ENCODE measurements around the gene ATP6V0A4.
"Not testable (repeated sequence)": the region's sequence is repeated elsewhere in the genome, so short reads cannot be mapped to it uniquely, and the experiment has no call there.

Gene ATP6V0A4

DNA sequence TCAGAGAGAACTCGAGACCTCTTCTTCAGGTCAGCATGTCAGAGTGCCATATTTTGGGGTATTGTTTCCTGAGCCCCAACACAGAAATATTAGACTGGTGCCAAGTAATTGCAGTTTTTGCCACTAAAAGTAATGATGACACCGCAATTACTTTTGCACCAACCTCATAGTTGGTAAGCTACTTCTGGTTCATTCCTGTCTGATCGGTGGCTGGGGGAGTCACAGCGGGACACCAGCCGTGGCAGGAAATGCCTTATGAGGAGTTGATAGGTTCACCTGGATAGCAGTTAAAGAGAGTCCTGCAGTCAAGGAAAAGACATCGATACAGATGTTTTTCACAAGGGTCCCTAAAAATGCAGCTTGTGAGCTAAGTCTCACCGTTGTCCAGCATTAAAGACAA, 23.9 kb upstream of the ATP6V0A4 start:
- TF ChIP-seq ZNF274 (IDR thresholded peaks at IDR 0.05; ENCODE audit: low read depth, low read length): no peak
- no peak overlapping the region for H3K4me3 ChIP-seq (ENCODE audit: low read length)

DNA sequence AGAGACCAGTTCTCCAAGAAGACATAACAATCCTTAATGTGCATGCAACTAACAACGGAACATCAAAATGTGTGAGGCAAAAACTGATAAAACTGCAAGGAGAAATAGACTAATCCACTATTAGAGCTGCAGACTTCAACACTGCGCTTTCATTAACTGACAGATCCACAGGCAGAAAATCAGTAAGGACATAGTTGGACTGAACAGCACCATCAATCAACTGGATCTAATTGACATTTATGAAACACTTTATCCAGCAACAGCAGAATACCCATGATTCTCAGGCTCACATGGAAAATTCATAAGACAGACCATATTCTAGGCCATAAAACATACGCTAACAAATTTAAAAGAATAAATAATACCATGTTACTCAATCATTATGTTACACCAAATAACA, 21.6 kb upstream of the ATP6V0A4 start:
- no peak overlapping the region for H3K4me3 ChIP-seq (ENCODE audit: low read length)
- no peak for TF ChIP-seq ZNF274 (IDR thresholded peaks at IDR 0.05; ENCODE audit: low read depth, low read length)

DNA sequence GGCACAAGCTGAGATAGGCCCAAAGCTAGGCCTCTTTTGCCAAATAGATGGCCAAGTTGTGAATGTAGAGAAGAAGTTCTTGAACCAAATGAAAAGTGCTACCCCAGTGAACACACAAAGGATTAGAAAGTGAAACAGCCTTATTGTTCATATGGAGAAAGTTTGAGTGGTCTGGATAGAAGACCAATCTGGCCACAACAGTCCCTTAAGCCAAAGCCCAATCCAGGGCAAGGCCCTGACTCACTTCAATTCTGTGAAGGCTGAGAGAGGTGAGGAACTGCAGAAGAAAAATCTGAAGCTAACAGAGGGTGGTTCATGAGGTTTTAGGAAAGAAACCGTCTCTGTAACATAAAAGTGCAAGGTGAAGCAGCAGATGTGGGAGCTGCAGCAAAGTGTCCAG, 18.7 kb upstream of the ATP6V0A4 start:
- no peak for TF ChIP-seq ZNF274 (IDR thresholded peaks at IDR 0.05; ENCODE audit: low read depth, low read length)
- H3K4me3 ChIP-seq (ENCODE audit: low read length): no peak overlapping the region

DNA sequence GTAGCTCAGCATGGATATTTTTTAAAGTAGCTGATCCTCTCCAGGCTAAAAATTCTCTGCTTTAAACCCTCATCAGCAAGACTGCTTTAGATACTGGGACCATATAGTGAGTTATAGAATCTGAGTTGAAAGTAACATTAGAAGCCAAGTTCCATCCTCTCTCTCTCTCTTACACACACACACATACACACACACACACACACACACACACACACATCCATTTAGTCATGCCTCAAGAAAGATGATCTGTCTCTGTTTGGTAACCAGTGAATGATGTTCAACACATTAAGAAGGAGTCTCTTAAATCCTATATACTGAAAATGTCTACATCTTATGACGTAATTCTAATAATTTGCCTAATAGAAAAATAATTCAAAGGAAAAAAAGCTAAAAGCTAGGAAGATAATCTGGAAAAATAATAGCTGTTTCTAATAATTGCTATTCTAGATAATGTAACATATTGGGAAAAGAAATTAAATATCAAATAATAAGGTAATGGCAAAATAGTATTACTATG, 16.9 kb upstream of the ATP6V0A4 start:
- TF ChIP-seq ZNF274 (IDR thresholded peaks at IDR 0.05; ENCODE audit: low read depth, low read length): no peak

DNA sequence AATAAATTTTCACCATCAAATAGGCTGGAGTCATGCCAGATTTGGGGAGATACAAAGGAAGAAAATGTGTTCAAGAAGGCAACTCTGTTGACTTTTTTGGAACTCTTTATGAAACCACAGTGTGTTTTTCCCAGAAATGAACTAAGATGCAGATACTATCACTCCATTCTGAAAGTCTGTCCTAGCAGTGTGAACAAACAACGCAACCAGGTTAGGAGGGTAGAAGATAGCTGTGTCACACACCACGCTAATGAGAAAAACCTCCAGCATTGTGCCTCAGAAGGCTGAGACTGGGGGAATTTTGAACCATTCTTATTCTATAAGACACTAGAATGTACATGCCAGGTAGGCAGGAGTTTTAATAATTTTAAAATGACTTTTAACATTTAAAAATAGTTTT, 15.9 kb upstream of the ATP6V0A4 start:
- no peak for TF ChIP-seq ZNF274 (IDR thresholded peaks at IDR 0.05; ENCODE audit: low read depth, low read length)
- H3K4me3 ChIP-seq (ENCODE audit: low read length): no peak overlapping the region

More for the DNA sequence above, 16.9 kb upstream of the ATP6V0A4 start:
- H3K4me3 ChIP-seq (ENCODE audit: low read length): no peak overlapping the region

DNA sequence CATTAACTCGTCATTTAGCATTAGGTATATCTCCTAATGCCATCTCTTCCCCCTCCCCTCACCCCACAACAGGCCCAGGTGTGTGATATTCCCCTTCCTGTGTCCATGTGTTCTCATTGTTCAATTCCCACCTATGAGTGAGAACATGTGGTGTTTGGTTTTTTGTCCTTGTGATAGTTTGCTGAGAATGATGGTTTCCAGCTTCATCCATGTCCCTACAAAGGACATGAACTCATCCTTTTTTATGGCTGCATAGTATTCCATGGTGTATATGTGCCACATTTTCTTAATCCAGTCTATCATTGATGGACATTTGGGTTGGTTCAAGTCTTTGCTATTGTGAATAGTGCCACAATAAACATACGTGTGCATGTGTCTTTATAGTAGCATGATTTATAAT, 13.3 kb upstream of the ATP6V0A4 start:
- H3K4me3 ChIP-seq (ENCODE audit: low read length): not testable (repeated sequence)

DNA sequence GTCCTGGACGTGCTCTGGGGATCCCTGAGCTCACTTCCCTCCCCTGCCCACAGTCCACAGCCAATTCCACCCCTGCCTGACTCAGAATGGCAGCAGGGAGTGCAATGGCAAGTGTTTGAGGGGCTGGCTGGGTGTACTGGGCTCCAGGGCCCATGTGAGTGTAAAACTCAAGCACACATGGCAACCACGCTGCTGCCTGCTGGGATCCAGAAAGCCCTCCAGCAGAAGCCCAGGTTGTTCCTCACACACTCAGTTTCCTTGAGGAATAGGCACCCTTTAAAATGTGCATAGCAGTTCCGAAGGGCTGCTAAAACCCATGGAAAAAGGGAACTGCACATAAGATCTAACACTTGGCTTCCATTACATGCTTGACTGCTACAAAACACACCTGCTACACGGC, 11.3 kb upstream of the ATP6V0A4 start:
- TF ChIP-seq ZNF274 (IDR thresholded peaks at IDR 0.05; ENCODE audit: low read depth, low read length): no peak
- no peak overlapping the region for H3K4me3 ChIP-seq (ENCODE audit: low read length)

DNA sequence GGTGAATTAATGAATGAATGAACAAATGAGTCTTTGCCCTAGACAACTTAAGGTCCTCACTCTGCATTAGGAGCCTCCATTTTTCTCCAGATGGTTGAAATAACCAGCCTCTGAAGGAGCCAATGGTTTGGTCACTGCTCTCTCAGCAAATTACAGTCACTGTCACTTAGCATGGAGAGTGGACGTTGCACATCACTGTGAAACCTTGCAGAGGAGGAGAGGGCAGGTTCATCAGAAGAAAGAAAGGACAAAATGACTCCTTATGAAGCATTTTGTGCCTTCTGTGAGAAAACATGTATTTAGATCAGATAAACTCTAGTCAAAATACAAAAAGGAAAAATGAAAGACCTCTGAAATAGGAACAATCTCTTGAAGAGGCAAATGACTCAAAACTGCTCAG, 6.6 kb upstream of the ATP6V0A4 start:
- no peak for TF ChIP-seq ZNF274 (IDR thresholded peaks at IDR 0.05; ENCODE audit: low read depth, low read length)
- H3K4me3 ChIP-seq (ENCODE audit: low read length): no peak overlapping the region

DNA sequence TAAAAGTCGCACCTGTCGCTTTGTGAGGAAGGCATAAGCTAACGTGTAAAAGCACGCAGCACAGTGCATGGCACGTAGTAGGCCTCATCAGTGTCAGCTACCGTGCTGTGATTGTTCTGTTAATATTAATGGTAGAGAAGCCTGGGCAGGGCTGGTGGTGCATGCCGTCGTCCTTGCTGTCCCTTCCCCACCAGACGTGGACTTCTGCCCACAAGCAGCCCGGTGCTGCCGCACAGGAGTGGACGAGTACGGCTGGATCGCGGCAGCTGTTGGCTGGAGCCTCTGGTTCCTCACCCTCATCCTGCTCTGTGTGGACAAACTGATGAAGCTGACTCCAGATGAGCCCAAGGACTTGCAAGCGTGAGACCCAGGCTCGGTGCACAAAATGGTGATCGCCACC, 4.7 kb upstream of the ATP6V0A4 start:
- no peak for TF ChIP-seq ZNF274 (IDR thresholded peaks at IDR 0.05; ENCODE audit: low read depth, low read length)
- H3K4me3 ChIP-seq (ENCODE audit: low read length): no peak overlapping the region

DNA sequence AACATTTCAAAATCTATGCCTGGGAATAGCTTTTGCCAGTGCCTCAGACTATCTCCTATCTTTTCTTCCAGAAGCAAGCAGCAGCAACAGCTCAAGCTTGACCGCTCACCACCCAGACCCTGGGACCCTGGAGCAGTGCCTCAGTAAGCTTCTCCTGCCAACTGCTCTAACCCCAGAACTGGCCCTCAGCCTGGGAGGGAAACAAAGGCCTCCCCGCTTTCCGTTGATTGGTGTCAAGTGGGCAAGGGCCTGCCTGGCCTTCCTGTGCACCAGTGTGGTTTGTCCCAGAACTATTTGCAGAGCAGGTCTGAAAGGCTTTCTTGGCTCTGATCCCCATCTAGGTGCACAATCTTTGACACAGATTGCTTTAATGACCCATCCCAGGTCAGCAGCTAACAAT, 3.3 kb upstream of the ATP6V0A4 start:
- no peak overlapping the region for H3K4me3 ChIP-seq (ENCODE audit: low read length)
- TF ChIP-seq ZNF274 (IDR thresholded peaks at IDR 0.05; ENCODE audit: low read depth, low read length): no peak

DNA sequence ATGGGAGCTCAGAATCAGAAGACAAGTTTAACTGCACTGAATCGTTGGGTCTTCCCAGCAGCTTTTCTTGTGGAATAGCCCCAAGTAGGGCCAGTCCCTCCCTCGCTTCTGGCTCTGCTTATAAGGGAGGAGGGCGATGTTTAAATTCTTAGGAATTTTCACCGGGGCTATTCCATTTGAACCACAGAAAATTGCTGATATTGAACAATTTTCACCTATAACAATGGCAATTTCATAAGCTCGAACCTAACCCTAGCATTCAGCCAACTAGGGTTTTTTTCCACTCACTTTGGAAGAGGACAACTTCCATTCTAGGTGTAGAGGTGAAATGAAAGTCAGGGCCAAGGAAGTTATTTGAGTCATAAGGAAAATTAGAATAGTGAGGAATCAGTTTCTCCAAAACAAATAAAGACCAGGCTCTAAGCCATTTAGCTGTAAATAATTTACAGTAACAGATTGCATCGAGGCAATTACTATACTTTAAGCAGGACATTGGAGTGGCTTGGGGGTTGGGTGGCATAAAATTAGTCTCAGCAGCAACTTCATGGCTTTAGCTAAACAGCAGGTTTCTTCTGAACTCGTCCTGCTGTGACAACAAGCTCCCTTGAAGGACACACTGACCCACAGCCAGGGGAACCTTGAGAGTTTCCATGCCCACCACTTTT, 1.5 kb upstream of the ATP6V0A4 start:
- no peak overlapping the region for H3K4me3 ChIP-seq (ENCODE audit: low read length)
- no peak for TF ChIP-seq ZNF274 (IDR thresholded peaks at IDR 0.05; ENCODE audit: low read depth, low read length)

DNA sequence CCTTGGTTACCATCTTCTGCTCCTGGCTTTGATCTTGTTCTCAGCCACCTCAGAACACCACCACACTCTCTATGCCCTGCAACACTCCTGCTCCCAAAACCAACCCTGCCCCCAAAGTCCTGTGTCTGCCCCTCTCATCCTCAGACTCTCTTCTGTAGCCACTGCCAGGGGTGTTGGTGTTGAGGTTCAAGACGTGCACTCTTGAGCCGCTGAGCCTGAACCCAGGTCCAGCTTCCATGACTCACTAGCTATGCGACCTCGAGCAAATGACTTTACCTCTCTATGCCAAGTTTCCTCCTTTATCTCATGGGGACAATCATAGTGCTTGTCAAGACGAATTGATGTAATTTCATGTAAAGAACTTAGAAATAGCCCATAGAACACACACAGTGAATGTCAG, 840 bp upstream of the ATP6V0A4 start:
- no peak for TF ChIP-seq ZNF274 (IDR thresholded peaks at IDR 0.05; ENCODE audit: low read depth, low read length)
- no peak overlapping the region for H3K4me3 ChIP-seq (ENCODE audit: low read length)

DNA sequence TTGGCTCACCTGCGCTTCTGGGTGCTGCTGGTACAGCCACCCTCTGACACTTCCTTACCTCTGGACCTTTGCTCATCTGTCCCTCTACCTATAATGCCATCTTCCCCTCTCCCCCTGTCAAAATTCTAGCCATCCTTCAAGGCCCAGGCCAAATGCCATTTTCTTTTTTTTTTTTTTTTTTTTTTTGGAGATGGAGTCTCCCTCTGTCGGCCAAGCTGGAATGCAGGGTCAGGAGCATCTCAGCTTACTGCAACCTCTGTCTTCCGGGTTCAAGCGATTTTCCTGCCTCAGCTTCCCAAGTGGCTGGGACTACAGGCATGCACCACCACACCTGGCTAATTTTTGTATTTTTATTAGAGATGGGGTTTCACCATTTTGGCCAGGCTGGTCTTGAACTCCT, 950 bp downstream of the ATP6V0A4 start:
- not testable (repeated sequence) for H3K4me3 ChIP-seq (ENCODE audit: low read length)

DNA sequence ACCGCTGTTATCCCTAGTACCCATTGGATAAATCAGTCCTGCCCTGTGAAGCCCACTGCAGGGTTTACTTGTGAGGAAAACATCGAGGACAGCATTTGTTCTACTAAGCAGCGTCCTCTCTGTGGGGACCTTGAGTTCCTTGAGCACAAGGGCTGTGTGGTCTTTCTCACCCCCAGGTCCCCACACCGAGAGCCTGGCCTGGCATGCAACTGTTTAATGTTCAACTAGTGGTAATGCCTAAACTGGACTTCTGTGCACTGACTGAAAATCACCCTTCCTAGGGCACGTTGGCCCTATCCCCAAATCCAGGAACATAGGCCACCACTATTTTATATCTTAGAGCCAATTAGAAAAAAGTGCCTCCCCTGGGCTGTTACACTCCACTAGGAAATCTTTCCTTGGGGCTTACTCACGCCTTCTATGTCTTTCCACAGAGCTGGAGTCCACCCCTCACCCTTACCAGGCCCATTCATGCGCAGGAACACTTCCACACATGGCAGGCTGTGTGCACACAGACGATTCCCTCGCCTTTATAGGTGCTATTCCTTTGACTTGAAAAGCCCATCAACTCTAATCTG, 1.9 kb downstream of the ATP6V0A4 start:
- TF ChIP-seq ZNF274 (IDR thresholded peaks at IDR 0.05; ENCODE audit: low read depth, low read length): no peak
- no peak overlapping the region for H3K4me3 ChIP-seq (ENCODE audit: low read length)

DNA sequence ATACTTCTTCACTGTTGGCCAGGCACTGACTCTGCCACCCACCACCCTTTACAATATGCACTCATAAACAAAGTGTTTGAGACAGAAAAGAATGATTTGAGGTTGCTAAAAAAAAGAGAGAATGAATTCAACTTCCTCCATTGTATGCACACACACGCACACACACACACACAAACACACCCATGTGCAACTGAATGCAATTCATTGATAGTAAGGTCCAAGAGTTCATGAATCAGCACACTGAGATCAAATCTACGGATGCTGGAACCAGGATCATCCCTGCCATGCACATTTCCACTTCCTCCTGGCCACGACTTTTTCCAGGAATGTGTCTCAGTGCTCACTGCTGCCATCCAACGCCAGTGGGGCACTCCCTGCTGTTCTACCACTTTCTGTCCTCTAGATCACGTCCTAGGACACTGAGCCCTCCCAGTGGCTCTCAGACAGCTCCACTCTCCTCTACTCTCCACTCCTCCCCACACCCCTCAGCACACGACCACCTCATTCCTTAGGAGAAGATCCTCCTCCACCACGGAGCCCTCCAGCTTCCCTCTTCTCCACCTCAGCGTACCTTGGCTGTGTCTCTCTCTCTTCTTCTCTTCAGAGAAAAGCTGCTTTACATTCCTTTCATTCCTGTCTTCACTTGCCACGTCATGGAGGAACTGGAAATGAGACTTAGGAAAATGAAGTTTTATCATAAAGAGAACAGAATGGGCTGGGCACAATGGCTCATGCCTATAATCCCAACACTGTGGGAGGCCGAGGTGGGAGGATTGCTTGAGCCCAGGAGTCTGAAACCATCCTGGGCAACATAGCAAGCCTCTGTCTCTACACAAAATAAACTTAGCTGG, 12.2 kb downstream of the ATP6V0A4 start:
- TF ChIP-seq ZNF274 (IDR thresholded peaks at IDR 0.05; ENCODE audit: low read depth, low read length): no peak
- no peak overlapping the region for H3K4me3 ChIP-seq (ENCODE audit: low read length)

Data from GM08714 (cell line).